ENCODE data around the gene MSMP.

DNA sequence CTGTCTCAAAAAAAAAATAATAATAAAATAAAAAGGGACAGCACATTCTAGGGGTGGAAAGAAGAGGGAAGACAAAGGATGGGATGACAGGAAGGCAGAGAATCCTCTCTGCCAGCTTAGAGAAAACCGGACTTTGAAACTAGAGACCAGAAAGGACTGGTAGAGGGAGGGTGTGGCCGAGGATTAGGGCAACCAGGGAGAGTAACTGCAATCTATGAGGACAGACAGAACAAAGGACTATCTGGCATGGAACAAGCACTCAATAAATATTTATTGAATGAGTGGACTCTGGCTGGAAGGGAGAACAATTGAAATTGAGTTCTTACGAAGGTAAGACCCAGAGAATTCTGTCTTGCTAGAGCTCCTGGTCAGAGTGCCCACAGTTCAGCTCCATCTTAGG lies 7.5 kb downstream of the MSMP start:
- TF ChIP-seq, protein P1, sequence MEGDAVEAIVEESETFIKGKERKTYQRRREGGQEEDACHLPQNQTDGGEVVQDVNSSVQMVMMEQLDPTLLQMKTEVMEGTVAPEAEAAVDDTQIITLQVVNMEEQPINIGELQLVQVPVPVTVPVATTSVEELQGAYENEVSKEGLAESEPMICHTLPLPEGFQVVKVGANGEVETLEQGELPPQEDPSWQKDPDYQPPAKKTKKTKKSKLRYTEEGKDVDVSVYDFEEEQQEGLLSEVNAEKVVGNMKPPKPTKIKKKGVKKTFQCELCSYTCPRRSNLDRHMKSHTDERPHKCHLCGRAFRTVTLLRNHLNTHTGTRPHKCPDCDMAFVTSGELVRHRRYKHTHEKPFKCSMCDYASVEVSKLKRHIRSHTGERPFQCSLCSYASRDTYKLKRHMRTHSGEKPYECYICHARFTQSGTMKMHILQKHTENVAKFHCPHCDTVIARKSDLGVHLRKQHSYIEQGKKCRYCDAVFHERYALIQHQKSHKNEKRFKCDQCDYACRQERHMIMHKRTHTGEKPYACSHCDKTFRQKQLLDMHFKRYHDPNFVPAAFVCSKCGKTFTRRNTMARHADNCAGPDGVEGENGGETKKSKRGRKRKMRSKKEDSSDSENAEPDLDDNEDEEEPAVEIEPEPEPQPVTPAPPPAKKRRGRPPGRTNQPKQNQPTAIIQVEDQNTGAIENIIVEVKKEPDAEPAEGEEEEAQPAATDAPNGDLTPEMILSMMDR (conservative IDR thresholded peaks at IDR 0.05; ENCODE audit: low read length): no peak
- no peak for TF ChIP-seq EZH2phosphoT487 (IDR thresholded peaks at IDR 0.05; ENCODE audit: borderline replicate concordance, low read depth, low read length)
